Upper lobe of right lung (tissue), 1 donor: Measurements from ENCODE around the gene C4orf51. TPM values are rescaled to one million over a fixed set of nuclear protein-coding genes. Genes with fewer than 3 reads are reported as not detected.

Experiments
- ATAC-seq: fragments of 200-7000 bp; cut with Tn5 transposase; one replicate; pipeline ENCODE4 v1.9.1; 2020; ENCODE audit warnings: mild to moderate bottlenecking, moderate library complexity
- DNase-seq: peaks from one replicate; pipeline ENCODE4 v3.0.0-alpha.2; 2020
- H3K27ac ChIP-seq: fragments of 200-600 bp; one replicate; pipeline ENCODE4 v1.8.0; 2022
- H3K27me3 ChIP-seq: fragments of 200-600 bp; one replicate; pipeline ENCODE4 v1.8.0; 2022; ENCODE audit warnings: mild to moderate bottlenecking
- H3K36me3 ChIP-seq: fragments of 200-600 bp; one replicate; pipeline ENCODE4 v1.8.0; 2022
- H3K4me1 ChIP-seq: fragments of 200-600 bp; one replicate; pipeline ENCODE4 v1.8.0; 2022
- H3K4me3 ChIP-seq: fragments of 200-600 bp; one replicate; pipeline ENCODE4 v1.8.0; 2022; ENCODE audit warnings: mild to moderate bottlenecking
- H3K9me3 ChIP-seq: fragments of 200-600 bp; one replicate; pipeline ENCODE4 v1.8.0; 2022
- CTCF ChIP-seq: fragments of 200-600 bp; IDR thresholded peaks from one replicate; pipeline ENCODE4 v1.8.0; 2022; ENCODE audit warnings: antibody characterized with exemption
- intact Hi-C: fragments of 100-400 bp; cut with DNase I; formaldehyde crosslinking; loops from one replicate; pipeline ENCODE4 v1.11.0; 2022
- total RNA-seq: library from RNA; stranded (reverse); fragmentation: NEBNext Ultra II Directional; extraction: Animal tissue kit (Norgen Biotek cat#: 25700); gene quantifications from one replicate; pipeline ENCODE4 v1.2.1, GENCODE V29; 2021
- donor health status: DM: no; HTN: yes; CAD: no; lungs with severe emphysema.

C4orf51 gene
- total RNA-seq, 1 donor from 2014 or later, result not detected

DNA sequence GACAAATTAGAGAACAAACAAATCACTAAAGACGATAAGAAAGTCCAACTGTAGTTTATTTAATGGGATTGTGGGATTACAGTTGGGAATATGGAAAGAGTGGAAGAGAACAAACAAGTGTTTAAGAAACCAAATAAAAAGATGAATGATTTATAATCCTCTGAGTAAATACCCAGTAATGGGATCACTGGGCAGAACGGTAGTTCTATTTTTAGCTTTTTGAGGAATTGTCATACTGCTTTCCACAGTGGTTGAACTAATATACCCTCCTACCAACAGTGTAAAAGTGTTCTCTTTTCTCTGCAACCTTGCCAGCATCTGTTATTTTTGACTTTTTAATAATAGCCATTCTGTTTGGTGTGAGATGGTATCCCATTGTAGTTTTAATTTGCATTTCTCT lies 15.0 kb downstream of the C4orf51 start:
- ATAC-seq (no peak), DNase-seq (no peak)
- Histone ChIP-seq H3K9me3 (no peaks in the 10 kb centered on the region), H3K27me3 (no peaks in the 10 kb centered on the region), H3K36me3 (no peaks in the 10 kb centered on the region), H3K4me3 (no peak overlapping the region), H3K27ac (no peak overlapping the region), H3K4me1 (no peaks in the 10 kb centered on the region)
- TF ChIP-seq CTCF, result no peak
- intact Hi-C loops, result no loop called here

- no peak for ATAC-seq
- Histone ChIP-seq H3K9me3 (no peaks in the 10 kb centered on the region), H3K4me1 (no peaks in the 10 kb centered on the region), H3K27ac (no peak overlapping the region), H3K27me3 (no peaks in the 10 kb centered on the region), H3K36me3 (no peaks in the 10 kb centered on the region), H3K4me3 (no peak overlapping the region)
- intact Hi-C loops, result no loop called here
- TF ChIP-seq CTCF, result no peak
- DNase-seq, result no peak
Observed at GRCh38 chr4:145697332-145697731, 17.4 kb downstream of the C4orf51 start.

- Histone ChIP-seq H3K36me3 (no peaks in the 10 kb centered on the region), H3K27ac (no peak overlapping the region), H3K27me3 (no peaks in the 10 kb centered on the region), H3K4me3 (no peak overlapping the region), H3K4me1 (no peaks in the 10 kb centered on the region), H3K9me3 (no peaks in the 10 kb centered on the region)
- no peak for DNase-seq
- TF ChIP-seq CTCF, result no peak
- intact Hi-C loops, result no loop called here
- ATAC-seq, result no peak
Observed at GRCh38 chr4:145698507-145698906, 18.6 kb downstream of the C4orf51 start.

- DNase-seq, result no peak
- ATAC-seq, result no peak
- no peaks in the 10 kb centered on the region for H3K9me3 ChIP-seq
- no peaks in the 10 kb centered on the region for H3K36me3 ChIP-seq
- no peaks in the 10 kb centered on the region for H3K27me3 ChIP-seq
- H3K27ac ChIP-seq, result no peak overlapping the region
- H3K4me3 ChIP-seq, result no peak overlapping the region
- TF ChIP-seq CTCF, result no peak
- no peaks in the 10 kb centered on the region for H3K4me1 ChIP-seq
- intact Hi-C loops, result no loop called here
Observed at GRCh38 chr4:145703850-145704497, 24.0 kb downstream of the C4orf51 start.

GRCh38 chr4:145709336-145709735 lies 29.4 kb downstream of the C4orf51 start:
- Histone ChIP-seq H3K4me1 (no peaks in the 10 kb centered on the region), H3K27me3 (no peaks in the 10 kb centered on the region), H3K27ac (no peak overlapping the region), H3K4me3 (no peak overlapping the region), H3K36me3 (no peaks in the 10 kb centered on the region), H3K9me3 (no peaks in the 10 kb centered on the region)
- DNase-seq (no peak), ATAC-seq (no peak)
- no peak for TF ChIP-seq CTCF
- intact Hi-C loops, result no loop called here

- H3K9me3 ChIP-seq, result no peaks in the 10 kb centered on the region
- H3K36me3 ChIP-seq, result no peaks in the 10 kb centered on the region
- no peak overlapping the region for H3K4me3 ChIP-seq
- H3K27me3 ChIP-seq, result no peaks in the 10 kb centered on the region
- H3K4me1 ChIP-seq, result no peaks in the 10 kb centered on the region
- no peak overlapping the region for H3K27ac ChIP-seq
- DNase-seq, result no peak
- TF ChIP-seq CTCF, result no peak
- peak; percentile 23 for ATAC-seq
- intact Hi-C loops, result no loop called here
Observed at GRCh38 chr4:145709843-145710242, 29.9 kb downstream of the C4orf51 start.
